HG03060 (cell line): Measurements from ENCODE around the gene POU2F2.
A peak's percentile ranks its signal among the peaks of the same experiment; 100 is the strongest.

Experiments
- ATAC-seq: cut with Tn5 transposase; IDR thresholded peaks from one replicate; pipeline ENCODE4 v1.9.1; 2021; ENCODE audit warnings: low read depth, moderate number of reproducible peaks; ENCODE audit not compliant: unreplicated experiment

The POU2F2 gene

DNA sequence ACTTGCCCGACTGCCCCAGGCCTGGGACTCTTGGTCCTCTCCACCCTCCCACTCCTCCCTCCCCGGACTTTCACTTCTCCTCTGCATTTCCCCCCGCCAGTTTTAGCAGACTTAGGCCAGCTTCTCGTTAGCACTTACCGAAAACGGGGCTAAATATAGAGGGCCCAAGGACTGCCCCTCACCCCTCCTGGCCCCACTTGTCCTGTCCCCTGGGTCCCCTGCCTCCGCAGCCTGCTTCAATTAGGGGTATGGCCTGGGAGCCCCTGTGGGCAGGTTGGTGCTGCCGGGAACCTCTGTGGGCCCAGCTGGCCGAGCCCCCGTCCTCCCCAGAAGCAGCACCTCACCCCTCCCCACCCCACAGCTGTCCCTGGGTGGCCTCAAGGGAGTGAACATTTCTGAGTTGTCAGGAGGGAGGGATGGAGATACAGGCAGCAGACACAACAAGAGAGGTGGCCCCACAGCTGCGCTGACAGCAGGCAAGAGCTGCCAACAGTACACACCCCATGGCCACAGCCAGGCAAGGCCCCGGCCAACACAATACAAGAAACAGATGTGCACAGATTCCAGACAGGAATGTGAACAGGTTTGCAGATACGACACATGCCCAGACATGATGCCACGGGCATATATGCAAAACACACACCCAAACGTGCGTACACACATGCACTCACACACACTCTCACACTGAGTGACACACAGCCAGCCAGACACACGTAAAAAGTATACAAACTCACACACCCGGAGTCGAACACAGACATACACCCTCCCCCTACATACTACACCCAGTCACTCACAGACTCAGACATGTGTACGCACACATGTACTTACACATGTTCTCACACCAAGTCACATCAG is 2.6 kb downstream of the POU2F2 start:
- ATAC-seq = peak; percentile 34

DNA sequence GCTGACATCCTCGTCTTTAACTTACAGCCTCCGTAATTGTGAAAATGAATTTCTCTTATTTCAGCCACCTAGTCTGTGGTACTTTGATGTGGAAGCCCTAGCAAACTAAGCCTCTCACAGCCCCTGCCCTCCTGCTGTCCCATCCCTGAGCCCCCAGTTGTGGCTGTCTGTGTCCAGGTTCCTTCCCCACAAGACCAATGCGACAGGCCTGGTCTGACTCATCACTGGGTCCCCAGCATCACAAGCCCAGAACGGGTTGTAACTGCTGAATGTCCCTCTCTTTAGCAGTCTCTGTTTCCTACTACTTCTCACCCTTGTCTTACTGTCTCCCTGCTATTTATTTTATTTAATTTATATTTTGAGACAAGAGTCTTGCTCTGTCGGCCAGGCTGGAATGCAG is 5.7 kb downstream of the POU2F2 start:
- no peak for ATAC-seq

DNA sequence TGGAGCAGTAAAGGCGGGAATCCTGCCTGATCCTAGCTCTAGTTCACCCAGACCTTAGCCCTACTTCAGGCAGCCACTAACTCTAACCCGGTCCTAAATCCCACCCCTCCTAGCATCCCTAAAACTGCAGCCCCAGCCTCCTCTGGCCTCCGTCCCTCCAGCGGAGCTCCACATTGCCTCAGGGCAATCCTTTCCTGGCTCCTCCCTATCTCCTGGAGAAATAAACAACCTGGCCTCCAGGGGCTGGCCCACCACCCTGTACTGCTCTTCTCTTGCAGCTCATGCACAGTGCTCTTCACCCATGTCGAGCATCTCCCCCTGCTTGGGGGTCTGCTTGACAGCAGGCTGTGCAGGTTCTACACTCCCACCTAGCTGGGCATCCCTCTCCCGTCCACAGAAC is 6.7 kb downstream of the POU2F2 start:
- ATAC-seq = no peak

DNA sequence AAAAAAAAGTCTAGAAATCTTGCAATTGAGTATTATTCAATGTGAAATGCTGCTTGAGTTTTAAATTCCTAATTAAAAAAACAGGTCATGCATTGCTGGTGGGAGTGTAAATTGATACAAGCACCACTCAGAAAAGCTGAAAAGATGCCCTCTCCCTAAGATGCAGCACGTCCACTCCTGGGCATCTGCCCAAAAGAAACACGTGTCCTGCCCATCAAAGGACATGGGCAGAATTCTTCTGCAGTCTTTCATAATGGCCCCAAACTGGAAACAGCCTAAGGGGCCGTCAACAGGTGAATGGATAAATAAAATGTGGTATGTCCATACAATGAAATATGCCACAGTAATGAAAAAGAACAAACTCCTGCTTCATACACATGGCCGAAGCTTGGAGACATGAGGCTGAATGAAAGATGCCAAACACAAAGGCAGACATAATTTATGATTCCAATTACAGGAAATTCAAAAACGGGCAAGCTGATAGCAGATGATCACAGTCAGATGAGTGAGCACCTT is 7.8 kb downstream of the POU2F2 start:
- no peak for ATAC-seq

DNA sequence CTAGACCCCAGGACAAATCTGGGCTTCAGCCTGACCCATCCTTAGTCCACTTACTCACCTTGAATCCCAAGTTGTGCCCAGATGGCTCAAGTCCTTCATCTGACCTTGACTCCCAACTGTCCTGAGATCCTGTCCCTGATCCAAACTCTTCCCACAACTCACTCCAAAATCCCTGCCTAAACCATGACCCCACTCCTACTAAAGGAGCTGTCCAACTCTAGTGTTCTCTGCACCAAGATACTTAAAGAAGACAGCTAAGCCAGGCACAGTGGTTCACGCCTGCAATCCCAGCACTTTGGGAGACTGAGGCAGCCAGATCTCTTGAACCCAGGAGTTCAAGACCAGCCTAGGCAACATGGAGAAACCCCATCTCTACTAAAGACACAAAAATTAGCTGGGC is 8.5 kb downstream of the POU2F2 start:
- no peak for ATAC-seq

DNA sequence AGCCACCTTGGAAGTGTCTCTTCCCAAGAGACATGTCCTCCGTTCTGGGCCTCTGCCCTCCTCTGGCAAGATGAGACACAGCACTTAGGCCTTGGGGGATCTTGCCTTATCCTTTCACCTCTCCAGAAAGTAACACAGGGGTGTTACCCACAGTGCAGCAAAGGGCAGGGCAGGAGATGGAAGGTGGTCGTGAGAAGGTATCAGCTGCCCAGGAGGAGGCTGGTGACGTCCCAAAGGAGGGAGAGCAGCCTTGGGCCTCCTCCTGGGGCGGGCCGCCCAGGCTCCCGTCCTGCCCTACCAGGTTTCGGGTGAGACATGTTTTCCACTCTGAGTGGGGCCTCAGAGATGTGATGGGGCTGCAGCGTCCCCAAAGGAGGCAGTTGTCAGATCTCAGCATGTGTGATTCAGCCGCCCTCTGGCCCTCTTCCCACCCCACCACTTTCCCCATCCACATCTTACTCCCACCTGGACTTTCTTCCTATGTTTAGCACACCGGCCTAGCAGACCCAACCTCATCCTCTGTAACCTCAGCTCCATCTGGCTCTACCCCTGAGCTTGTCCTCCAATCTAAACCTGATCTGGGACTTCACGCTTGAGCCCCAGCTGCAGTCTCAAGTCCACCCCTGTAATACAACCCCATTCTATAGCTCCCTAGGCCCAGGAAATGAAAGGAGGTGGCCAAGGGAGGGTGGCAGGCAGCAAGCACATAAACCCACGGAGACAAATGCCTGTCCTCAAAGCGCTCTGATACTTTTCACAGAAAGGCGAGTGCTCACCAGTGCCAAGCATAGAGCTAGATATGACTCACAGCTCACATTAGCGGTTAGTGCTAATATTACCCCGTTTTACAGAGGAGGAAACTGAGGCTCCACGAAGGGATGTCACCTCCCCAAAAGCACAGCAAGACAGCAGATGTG is 9.3 kb downstream of the POU2F2 start:
- no peak for ATAC-seq

DNA sequence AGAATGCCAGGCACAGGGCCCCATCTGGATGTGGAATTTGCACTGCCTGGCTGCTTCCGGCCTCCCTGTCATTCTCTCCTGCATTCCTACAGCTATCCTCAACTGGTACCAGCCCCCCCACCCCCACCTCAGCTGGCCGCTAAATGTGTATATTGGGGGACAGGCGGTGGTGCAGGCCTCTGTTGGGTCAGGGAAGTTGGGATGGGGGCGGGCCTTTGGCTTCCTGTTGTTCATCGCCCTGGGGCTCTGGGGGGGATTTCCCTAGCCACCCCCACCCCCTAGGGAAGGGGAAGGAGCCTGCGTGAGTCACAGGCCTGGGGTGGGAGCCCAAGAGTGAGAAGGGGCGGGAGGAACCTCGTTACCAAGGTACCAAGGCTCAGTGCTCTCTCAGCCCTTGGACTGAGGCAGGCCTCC is 10.6 kb downstream of the POU2F2 start:
- no peak for ATAC-seq

DNA sequence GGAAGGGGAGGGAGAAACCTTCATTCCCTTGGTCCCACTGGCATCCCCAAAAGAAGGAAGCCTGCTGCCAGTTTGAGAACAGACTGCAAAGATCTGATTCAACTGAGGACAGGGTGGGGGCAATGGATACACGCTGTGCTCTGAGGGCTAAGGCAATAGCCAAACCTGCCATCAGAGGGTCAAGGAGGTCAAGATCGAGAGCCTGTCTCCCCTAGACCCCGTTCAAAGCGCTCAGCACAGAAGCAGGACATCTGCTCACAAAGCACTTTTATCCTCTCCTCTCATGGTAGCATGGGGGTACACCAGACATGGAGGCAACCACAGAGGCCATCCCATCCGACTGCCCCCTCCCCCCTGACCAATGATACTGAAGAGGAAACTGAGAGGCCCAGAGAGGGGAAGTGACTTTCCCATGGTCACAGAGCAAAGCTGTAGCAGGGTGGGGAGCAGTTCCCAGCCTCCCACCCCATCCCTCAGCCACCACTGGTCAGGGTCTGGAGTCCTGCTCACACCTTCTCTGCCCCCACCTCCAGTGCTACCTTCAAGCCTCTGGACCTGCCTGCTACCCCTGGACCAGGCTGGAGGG is 11.1 kb downstream of the POU2F2 start:
- ATAC-seq = no peak

DNA sequence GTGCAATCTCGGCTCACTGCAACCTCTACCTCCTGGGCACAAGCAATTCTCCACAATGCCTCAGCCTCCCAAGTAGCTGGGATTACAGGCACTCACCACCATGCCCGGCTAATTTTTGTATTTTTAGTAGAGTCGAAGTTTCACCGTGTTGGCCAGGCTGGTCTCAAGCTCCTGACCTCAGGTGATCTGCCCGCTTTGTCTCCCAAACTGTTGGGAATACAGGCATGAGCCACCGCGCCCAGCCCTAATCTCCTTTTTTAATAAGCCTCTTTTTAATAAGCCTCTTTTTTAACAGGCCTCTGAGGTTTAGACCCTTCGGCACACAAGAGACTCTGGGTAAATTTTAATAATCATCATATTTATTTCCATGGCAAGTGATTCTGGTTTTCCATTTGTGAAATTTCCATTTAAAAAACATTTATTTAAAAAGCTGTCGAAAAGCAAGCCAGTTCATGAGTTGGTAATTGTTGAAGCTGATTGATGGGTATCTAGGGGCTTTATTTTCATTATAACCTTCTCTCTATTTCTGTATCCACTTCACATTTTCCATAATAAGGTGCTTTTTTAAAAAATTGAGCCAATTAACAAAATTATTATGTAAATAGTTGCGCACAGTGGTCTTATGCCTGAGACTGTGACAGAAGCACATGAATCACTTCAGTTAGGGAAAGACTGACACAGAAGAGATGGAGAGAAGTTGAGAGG is 11.8 kb downstream of the POU2F2 start:
- ATAC-seq = no peak

DNA sequence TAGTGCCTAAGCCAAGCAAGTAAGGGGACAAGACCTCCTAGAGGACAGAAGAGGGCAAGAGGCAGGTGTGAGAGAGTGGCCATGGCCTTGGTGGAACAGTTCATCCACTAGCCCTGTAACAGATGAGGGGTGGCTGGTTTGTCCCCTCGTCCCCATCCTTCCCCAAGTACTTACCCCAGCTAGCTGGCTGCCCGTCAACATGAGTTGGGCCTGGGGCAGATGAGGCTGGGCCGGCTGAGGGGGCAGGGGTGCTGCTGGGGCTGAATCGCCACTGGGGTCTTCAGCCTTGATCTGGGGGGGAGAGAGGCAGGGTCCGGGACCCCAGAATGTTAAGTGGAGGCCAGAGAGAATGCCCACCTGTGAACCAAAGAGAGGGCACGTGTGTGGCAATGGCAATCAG is 15.2 kb downstream of the POU2F2 start:
- ATAC-seq = no peak

DNA sequence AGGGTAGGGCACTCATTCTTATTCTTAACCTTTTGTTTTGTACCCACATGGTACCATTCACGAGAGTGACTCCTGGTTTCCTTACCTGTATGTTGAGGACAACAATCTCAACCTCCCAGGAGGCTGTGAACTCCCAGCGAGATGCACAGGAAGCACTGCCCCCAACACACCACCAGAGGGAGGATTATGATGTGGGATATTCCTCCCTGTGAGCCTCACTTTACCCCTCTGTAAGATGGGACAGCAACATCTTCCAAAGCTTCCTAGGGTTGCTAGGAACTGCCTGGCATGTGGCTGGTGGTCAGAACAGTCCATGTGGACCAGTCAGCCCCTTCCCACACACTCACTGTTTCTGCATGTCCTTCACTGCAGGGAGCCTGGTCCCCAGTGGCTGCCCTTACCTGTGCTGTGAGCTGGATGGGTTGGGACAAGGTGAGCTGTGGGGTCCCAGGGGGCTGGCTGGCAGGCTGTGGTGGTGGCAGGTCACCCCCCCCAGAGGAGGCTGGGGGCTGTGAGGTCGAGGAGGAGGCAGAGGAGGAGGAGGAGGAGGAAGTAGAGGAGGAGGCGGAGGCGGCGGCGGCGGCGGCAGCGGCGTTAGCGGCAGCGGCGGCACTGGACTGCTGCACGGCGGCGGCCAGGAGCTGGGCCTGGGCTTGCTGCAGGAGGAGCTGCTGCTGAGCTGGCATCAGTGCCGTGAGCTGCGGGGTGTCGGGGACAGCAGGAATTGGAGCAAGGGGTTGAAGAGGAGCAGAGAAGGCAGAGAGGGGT is 15.8 kb downstream of the POU2F2 start:
- ATAC-seq = no peak

DNA sequence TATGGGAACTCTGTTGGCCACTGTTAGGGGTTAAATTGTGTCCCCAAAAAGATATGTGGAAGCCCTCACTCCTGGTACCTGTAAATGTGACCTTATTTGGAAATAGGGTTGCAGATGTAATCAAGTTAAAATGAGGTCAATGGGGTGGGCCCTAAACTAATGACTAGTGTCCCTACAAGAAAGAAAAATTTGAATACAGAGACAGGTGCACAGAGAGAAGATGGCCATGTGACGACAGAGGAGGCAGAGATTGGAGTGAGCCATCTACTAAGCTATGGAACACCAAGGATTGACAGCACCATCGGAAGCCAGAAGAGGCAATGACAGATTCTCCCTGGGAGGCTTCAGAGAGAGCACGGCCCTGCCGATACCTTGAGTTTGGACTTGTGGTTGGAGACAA is 16.5 kb downstream of the POU2F2 start:
- ATAC-seq = no peak

DNA sequence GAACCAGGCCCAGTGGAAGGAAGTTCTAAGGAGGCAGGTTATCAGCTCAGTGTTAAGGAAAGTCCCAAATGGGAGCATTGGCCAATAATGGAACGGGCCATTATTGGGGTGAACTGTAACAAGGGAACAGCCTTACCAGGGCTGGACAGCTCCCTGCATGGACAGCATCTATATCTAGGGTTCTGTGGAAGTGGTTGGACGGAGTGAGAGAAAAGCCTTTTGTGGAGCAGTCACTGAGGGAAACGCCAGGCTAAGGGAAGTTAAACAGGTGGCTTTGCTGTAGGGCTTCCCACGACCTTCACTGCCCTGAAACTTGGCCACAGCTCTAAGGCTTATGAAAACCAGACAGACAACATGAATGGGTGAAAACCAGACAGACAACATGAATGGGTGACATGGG is 17.0 kb downstream of the POU2F2 start:
- ATAC-seq = no peak

DNA sequence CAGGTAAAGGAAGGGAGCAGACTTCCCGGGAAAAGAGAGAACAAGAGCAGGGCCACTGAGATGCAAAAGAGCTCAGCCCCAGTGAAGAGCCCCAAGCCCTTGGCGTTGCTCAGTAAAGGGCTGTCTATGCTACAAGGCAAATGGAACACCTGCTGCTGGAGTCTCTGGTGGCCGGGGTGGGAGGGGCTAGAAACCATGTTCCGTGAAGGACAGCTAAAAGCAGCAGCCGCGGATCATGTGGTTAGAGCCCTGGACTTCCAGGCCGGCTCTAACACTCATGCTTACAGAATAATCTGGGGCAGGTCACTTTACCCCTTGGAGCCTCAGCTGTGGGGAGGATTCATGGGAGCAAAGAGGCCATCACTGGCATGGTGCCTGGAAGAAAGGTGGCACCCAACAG is 17.8 kb downstream of the POU2F2 start:
- no peak for ATAC-seq

DNA sequence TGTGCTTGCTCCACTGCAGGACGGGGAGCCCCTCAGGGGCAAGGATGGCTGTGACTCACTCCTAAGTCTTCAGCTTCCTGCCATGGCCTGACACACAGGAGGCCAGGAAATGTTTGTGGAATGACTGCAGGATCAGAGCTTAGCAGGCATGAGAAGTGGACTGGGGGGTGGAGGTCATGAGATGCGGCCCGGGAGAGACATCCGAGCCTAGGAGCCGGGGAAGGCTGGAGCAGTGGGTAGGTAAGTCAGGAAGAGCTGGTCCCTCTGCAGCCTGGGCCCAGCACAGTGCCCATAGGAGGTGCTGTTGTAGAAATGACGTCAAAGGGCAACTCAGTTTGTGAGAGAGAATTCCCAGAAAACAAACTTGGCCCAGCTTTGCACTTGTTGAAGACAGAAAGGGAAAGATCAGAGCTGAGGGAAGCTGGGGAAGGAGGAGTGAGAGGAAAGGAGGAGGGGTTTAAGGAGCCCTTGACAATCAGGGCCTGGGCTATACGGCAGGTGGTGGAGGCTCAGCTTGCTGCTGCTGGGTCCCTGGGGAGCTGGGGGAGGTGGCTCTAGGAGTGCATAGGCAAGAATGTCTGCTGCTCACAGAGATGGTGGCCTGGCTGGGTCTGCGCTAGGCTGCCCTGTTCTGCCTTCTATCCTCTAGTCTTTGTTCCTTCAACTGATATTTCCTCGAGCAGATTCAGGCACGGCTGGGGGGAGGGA is 18.5 kb downstream of the POU2F2 start:
- no peak for ATAC-seq

DNA sequence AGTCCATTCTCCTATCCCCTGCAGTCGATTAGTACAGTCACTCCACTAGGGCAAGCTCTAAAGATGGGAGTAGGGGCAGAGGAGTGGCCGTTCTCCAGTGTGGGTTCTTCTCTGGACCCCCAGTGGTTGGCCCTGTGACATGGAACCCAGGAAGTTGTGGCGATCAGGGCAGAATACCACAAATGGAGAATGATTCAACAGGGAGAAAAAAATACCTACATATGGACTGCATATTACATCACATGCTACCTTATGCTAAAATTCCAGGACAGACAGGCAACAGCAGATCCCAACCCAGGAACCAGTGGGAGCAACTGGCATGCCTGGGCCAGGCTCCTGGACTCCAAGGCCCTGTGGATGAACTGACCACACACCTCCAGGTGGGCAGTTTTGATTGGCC is 20.4 kb downstream of the POU2F2 start:
- no peak for ATAC-seq

DNA sequence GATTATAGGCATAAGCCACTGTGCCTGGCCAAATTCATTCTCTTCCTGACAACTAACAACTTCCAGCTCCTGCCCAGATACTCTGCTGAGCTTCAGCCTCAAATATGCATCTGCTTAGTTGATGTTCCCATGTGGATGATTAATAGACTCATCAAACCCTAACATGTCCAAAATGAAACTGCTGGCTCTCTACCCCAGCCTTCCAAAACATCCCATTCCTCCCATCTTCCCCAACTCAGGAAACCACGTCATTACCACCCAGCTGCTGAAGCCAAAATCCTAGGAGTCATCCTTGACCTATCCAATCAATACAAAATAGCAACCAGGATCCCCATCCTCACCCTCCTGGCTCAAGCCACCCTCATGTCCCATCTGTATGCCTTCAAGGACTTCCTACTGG is 20.9 kb downstream of the POU2F2 start:
- no peak for ATAC-seq

DNA sequence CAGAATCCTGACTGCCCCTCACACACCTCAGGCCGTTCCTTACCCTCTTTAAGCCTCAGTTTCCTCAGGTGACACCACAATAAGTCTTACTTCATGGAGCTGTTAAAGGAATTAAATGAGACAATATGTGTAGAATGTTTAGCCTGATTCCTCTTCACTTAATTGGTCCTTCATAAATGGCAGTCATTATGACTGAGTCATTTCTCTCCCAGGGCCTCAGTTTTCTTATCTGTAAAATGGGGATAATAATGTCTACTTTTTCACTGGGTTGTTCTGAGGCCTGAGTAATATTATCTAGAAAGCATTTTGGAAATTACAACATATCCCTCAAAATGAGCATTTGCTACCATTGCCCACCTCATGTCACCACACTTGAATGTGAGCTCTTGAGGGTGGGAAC is 21.6 kb downstream of the POU2F2 start:
- no peak for ATAC-seq

DNA sequence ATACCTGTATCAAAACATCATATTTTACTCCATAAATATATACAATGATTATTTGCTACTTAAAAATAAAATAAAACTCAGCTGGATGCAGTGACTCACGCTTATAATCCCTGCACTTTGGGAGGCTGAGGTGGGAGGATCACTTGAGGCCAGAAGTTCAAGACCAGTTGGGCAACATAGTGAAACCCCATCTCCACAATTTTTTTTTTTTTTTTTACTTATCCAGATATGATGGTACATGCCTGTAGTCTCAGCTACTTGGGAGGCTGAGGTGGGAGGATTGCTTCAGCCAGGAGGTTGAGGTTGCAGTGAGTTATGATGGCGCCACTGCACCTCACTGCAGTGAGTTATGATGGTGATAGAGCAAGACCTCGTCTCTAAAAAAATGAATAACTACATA is 22.4 kb downstream of the POU2F2 start:
- ATAC-seq = no peak
